ENCODE measurements around the gene SLC27A1.
A peak's percentile ranks its signal among the peaks of the same experiment; 100 is the strongest.
"Not testable (repeated sequence)": the region's sequence is repeated elsewhere in the genome, so short reads cannot be mapped to it uniquely, and the experiment has no call there.

SLC27A1 gene

GRCh38 chr19:17517898-17518297, 47.6 kb downstream of the SLC27A1 start:
- ChIA-PET POLR2A (no interaction called here), CTCF (interaction anchor here (0.7 to 1.3 kb wide), 3 partner anchors 22 to 93 kb away, joined by 3 to 4 read pairs (median 4); no protein-coding TSS in a partner anchor)
- H3K4me3 ChIP-seq (ENCODE audit: low read depth, low read length): no peak overlapping the region
- H3K4me1 ChIP-seq (ENCODE audit: control insufficient read depth, insufficient read depth, low read length): no peaks in the 10 kb centered on the region
- H3K36me3 ChIP-seq (ENCODE audit: control insufficient read depth in 2 of 2, insufficient read depth in 1 of 2, low read length in 2 of 2): peaks cover 9 to 19% of the 10 kb centered on the region in 2 experiments
- TF ChIP-seq ZFP3 (tag by site-specific recombination; IDR thresholded peaks at IDR 0.05; ENCODE audit: low read depth): no peak
- no peak for TF ChIP-seq ZSCAN4 (tag by site-specific recombination; IDR thresholded peaks at IDR 0.05)
- no peak for TF ChIP-seq ZNF223 (tag by site-specific recombination; IDR thresholded peaks at IDR 0.05)
- peak; percentile 93 for TF ChIP-seq SETDB1 (IDR thresholded peaks at IDR 0.05; ENCODE audit: insufficient read length, low read length)
- TF ChIP-seq KLF8 (tag by site-specific recombination; IDR thresholded peaks at IDR 0.05): 0 out of 2 replicates have a peak, but pooled peaks have one; percentile 6
- no peak overlapping the region for H3K27ac ChIP-seq (ENCODE audit: extremely low read depth, low read depth, low read length)
- H3K9me3 ChIP-seq (ENCODE audit: control insufficient read depth, insufficient read depth, low read depth, low read length): no peaks in the 10 kb centered on the region; the same call in 1 of the 2 replicates

- TF ChIP-seq GLIS1 (tag by site-specific recombination; IDR thresholded peaks at IDR 0.05): peak; percentile 30; the same call in 1 of the 2 replicates
- peaks cover 9 to 19% of the 10 kb centered on the region in 2 experiments for H3K36me3 ChIP-seq (ENCODE audit: control insufficient read depth in 2 of 2, insufficient read depth in 1 of 2, low read length in 2 of 2)
- H3K4me1 ChIP-seq (ENCODE audit: control insufficient read depth, insufficient read depth, low read length); H3K4me3 ChIP-seq (ENCODE audit: low read depth, low read length); POLR2A ChIA-PET; H3K27ac ChIP-seq (ENCODE audit: extremely low read depth, low read depth, low read length); H3K9me3 ChIP-seq (ENCODE audit: control insufficient read depth, insufficient read depth, low read depth, low read length): not testable (repeated sequence)
- CTCF ChIA-PET: interaction anchor here (0.7 to 1.3 kb wide), 2 partner anchors 23 to 30 kb away, joined by 3 to 4 read pairs; no protein-coding TSS in a partner anchor
These were observed 48.3 kb downstream of the SLC27A1 start for GRCh38 chr19:17518654-17519053.

GRCh38 chr19:17519967-17520366, 49.6 kb downstream of the SLC27A1 start:
- H3K27ac ChIP-seq (ENCODE audit: extremely low read depth, low read depth, low read length): no peak overlapping the region
- H3K4me1 ChIP-seq (ENCODE audit: control insufficient read depth, insufficient read depth, low read length): no peaks in the 10 kb centered on the region
- no peaks in the 10 kb centered on the region; the same call in 1 of the 2 replicates for H3K9me3 ChIP-seq (ENCODE audit: control insufficient read depth, insufficient read depth, low read depth, low read length)
- no peak overlapping the region for H3K4me3 ChIP-seq (ENCODE audit: low read depth, low read length)
- ChIA-PET CTCF (interaction anchor here (0.6 kb wide), 1 partner anchor 23 kb away, joined by 4 read pairs; no protein-coding TSS in a partner anchor), POLR2A (interaction anchor here (0.8 kb wide), 1 partner anchor 8 kb away, joined by 3 read pairs; the partner anchor contains the start of gene PGLS)
- H3K36me3 ChIP-seq (ENCODE audit: control insufficient read depth in 2 of 2, insufficient read depth in 1 of 2, low read length in 2 of 2): peaks cover 9 to 19% of the 10 kb centered on the region in 2 experiments
- TF ChIP-seq BCL11B (tag by site-specific recombination; IDR thresholded peaks at IDR 0.05; ENCODE audit: low read depth) (no peak), ZNF776 (tag by site-specific recombination; IDR thresholded peaks at IDR 0.05; ENCODE audit: borderline replicate concordance) (no peak), KLF17 (tag by site-specific recombination; IDR thresholded peaks at IDR 0.05) (no peak), ZNF266 (tag by site-specific recombination; IDR thresholded peaks at IDR 0.05; ENCODE audit: low read depth) (no peak), ZNF596 (tag by site-specific recombination; IDR thresholded peaks at IDR 0.05) (no peak), YY2 (tag by site-specific recombination; IDR thresholded peaks at IDR 0.05) (no peak), ATF2 (tag by site-specific recombination; IDR thresholded peaks at IDR 0.05; ENCODE audit: low read depth) (no peak), ZNF24 (tag by site-specific recombination; IDR thresholded peaks at IDR 0.05) (no peak), ZNF777 (tag by site-specific recombination; IDR thresholded peaks at IDR 0.05; ENCODE audit: borderline replicate concordance) (no peak), HOXC10 (CRISPR knock-in tag; IDR thresholded peaks at IDR 0.05) (no peak), ZNF157 (tag by site-specific recombination; IDR thresholded peaks at IDR 0.05) (no peak), ZIC2 (tag by site-specific recombination; IDR thresholded peaks at IDR 0.05) (no peak), ZNF214 (tag by site-specific recombination; IDR thresholded peaks at IDR 0.05; ENCODE audit: borderline replicate concordance) (no peak), ZNF768 (tag by site-specific recombination; IDR thresholded peaks at IDR 0.05) (no peak), ZNF585B (tag by site-specific recombination; IDR thresholded peaks at IDR 0.05) (no peak), ZNF202 (tag by site-specific recombination; IDR thresholded peaks at IDR 0.05; ENCODE audit: borderline replicate concordance) (no peak), ZSCAN4 (tag by site-specific recombination; IDR thresholded peaks at IDR 0.05) (no peak), GLI2 (tag by site-specific recombination; IDR thresholded peaks at IDR 0.05; ENCODE audit: borderline replicate concordance, low read depth) (no peak), ZNF664 (tag by site-specific recombination; IDR thresholded peaks at IDR 0.05) (no peak)
